ENCODE results near the gene ZZZ3.
"Not testable (repeated sequence)": the region's sequence is repeated elsewhere in the genome, so short reads cannot be mapped to it uniquely, and the experiment has no call there.

The ZZZ3 gene

GRCh38 chr1:77704736-77705135, 22.3 kb upstream of the ZZZ3 start:
- Histone ChIP-seq H4K20me1 (ENCODE audit: insufficient read depth, low read length, poor library complexity, severe bottlenecking) (no peaks in the 10 kb centered on the region), H3K36me3 (ENCODE audit: insufficient read depth, low read length) (peaks cover 10% of the 10 kb centered on the region; the same call in 1 of the 2 replicates), H2AFZ (ENCODE audit: low read length) (no peak overlapping the region), H3F3A (ENCODE audit: low read depth) (no peaks in the 10 kb centered on the region), H3K4me2 (ENCODE audit: low read depth, low read length, poor library complexity, severe bottlenecking) (no peak overlapping the region), H3K4me3 (ENCODE audit: low read length, poor library complexity, severe bottlenecking) (no peak overlapping the region), H3K9ac (ENCODE audit: low read depth, low read length, poor library complexity, severe bottlenecking) (no peak overlapping the region), H3K4me1 (ENCODE audit: insufficient read depth, low read length, poor library complexity, severe bottlenecking) (no peaks in the 10 kb centered on the region), H3K27me3 (ENCODE audit: insufficient read depth, low read length, poor library complexity, severe bottlenecking) (no peaks in the 10 kb centered on the region), H3K9me3 (ENCODE audit: insufficient read depth, low read depth, low read length) (no peaks in the 10 kb centered on the region), H3K79me2 (ENCODE audit: insufficient read depth, low read length) (no peaks in the 10 kb centered on the region), H3K9me2 (replicated peaks; ENCODE audit: low read depth, low read length) (no peaks in the 10 kb centered on the region)
- TF ChIP-seq EZH2phosphoT487 (IDR thresholded peaks at IDR 0.05; ENCODE audit: borderline replicate concordance) (no peak), CTCF (conservative IDR thresholded peaks at IDR 0.05; ENCODE audit: low read length) (no peak)

- H3K4me2 ChIP-seq (ENCODE audit: low read depth, low read length, poor library complexity, severe bottlenecking); H3K4me1 ChIP-seq (ENCODE audit: insufficient read depth, low read length, poor library complexity, severe bottlenecking); H3K9me3 ChIP-seq (ENCODE audit: insufficient read depth, low read depth, low read length); H3K9ac ChIP-seq (ENCODE audit: low read depth, low read length, poor library complexity, severe bottlenecking); H3K4me3 ChIP-seq (ENCODE audit: low read length, poor library complexity, severe bottlenecking); H2AFZ ChIP-seq (ENCODE audit: low read length); H3K27me3 ChIP-seq (ENCODE audit: insufficient read depth, low read length, poor library complexity, severe bottlenecking); H3F3A ChIP-seq (ENCODE audit: low read depth); H3K9me2 ChIP-seq (replicated peaks; ENCODE audit: low read depth, low read length); H4K20me1 ChIP-seq (ENCODE audit: insufficient read depth, low read length, poor library complexity, severe bottlenecking); H3K36me3 ChIP-seq (ENCODE audit: insufficient read depth, low read length); H3K79me2 ChIP-seq (ENCODE audit: insufficient read depth, low read length): not testable (repeated sequence)
These were observed 17.2 kb upstream of the ZZZ3 start for GRCh38 chr1:77699673-77700072.

GRCh38 chr1:77697441-77697840, 15.0 kb upstream of the ZZZ3 start:
- H3K9me2 ChIP-seq (replicated peaks; ENCODE audit: low read depth, low read length) = no peaks in the 10 kb centered on the region
- no peaks in the 10 kb centered on the region for H3K9me3 ChIP-seq (ENCODE audit: insufficient read depth, low read depth, low read length)
- H3K4me2 ChIP-seq (ENCODE audit: low read depth, low read length, poor library complexity, severe bottlenecking) = no peak overlapping the region
- no peak overlapping the region for H3K9ac ChIP-seq (ENCODE audit: low read depth, low read length, poor library complexity, severe bottlenecking)
- 0 out of 2 replicates have a peak, but pooled peaks cover 6% of the 10 kb centered on the region for H3K36me3 ChIP-seq (ENCODE audit: insufficient read depth, low read length)
- no peak overlapping the region for H3K4me3 ChIP-seq (ENCODE audit: low read length, poor library complexity, severe bottlenecking)
- TF ChIP-seq EZH2phosphoT487 (IDR thresholded peaks at IDR 0.05; ENCODE audit: borderline replicate concordance) (no peak), CTCF (conservative IDR thresholded peaks at IDR 0.05; ENCODE audit: low read length) (no peak)
- no peaks in the 10 kb centered on the region for H3K27me3 ChIP-seq (ENCODE audit: insufficient read depth, low read length, poor library complexity, severe bottlenecking)
- no peaks in the 10 kb centered on the region for H3K4me1 ChIP-seq (ENCODE audit: insufficient read depth, low read length, poor library complexity, severe bottlenecking)
- no peaks in the 10 kb centered on the region for H4K20me1 ChIP-seq (ENCODE audit: insufficient read depth, low read length, poor library complexity, severe bottlenecking)
- no peaks in the 10 kb centered on the region for H3K79me2 ChIP-seq (ENCODE audit: insufficient read depth, low read length)
- no peak overlapping the region for H2AFZ ChIP-seq (ENCODE audit: low read length)
- H3F3A ChIP-seq (ENCODE audit: low read depth) = no peaks in the 10 kb centered on the region

- no peak for TF ChIP-seq CTCF (conservative IDR thresholded peaks at IDR 0.05; ENCODE audit: low read length)
- TF ChIP-seq EZH2phosphoT487 (IDR thresholded peaks at IDR 0.05; ENCODE audit: borderline replicate concordance) = no peak
- H3K9ac ChIP-seq (ENCODE audit: low read depth, low read length, poor library complexity, severe bottlenecking) = no peak overlapping the region
These were observed 6.5 kb upstream of the ZZZ3 start for GRCh38 chr1:77688939-77689338.

More at GRCh38 chr1:77688939-77689338, 6.5 kb upstream of the ZZZ3 start:
- no peaks in the 10 kb centered on the region for H3K27me3 ChIP-seq (ENCODE audit: insufficient read depth, low read length, poor library complexity, severe bottlenecking)
- H3K36me3 ChIP-seq (ENCODE audit: insufficient read depth, low read length) = no peaks in the 10 kb centered on the region
- no peaks in the 10 kb centered on the region for H4K20me1 ChIP-seq (ENCODE audit: insufficient read depth, low read length, poor library complexity, severe bottlenecking)
- no peaks in the 10 kb centered on the region for H3K79me2 ChIP-seq (ENCODE audit: insufficient read depth, low read length)
- no peaks in the 10 kb centered on the region for H3K9me2 ChIP-seq (replicated peaks; ENCODE audit: low read depth, low read length)
- H3K9me3 ChIP-seq (ENCODE audit: insufficient read depth, low read depth, low read length) = no peaks in the 10 kb centered on the region
- peaks cover 6% of the 10 kb centered on the region for H3K4me1 ChIP-seq (ENCODE audit: insufficient read depth, low read length, poor library complexity, severe bottlenecking)
- H2AFZ ChIP-seq (ENCODE audit: low read length) = no peak overlapping the region
- H3K4me3 ChIP-seq (ENCODE audit: low read length, poor library complexity, severe bottlenecking) = no peak overlapping the region
- H3K4me2 ChIP-seq (ENCODE audit: low read depth, low read length, poor library complexity, severe bottlenecking) = no peak overlapping the region
- no peaks in the 10 kb centered on the region for H3F3A ChIP-seq (ENCODE audit: low read depth)
